ENCODE results near the gene SPOCK1.

The SPOCK1 gene

DNA sequence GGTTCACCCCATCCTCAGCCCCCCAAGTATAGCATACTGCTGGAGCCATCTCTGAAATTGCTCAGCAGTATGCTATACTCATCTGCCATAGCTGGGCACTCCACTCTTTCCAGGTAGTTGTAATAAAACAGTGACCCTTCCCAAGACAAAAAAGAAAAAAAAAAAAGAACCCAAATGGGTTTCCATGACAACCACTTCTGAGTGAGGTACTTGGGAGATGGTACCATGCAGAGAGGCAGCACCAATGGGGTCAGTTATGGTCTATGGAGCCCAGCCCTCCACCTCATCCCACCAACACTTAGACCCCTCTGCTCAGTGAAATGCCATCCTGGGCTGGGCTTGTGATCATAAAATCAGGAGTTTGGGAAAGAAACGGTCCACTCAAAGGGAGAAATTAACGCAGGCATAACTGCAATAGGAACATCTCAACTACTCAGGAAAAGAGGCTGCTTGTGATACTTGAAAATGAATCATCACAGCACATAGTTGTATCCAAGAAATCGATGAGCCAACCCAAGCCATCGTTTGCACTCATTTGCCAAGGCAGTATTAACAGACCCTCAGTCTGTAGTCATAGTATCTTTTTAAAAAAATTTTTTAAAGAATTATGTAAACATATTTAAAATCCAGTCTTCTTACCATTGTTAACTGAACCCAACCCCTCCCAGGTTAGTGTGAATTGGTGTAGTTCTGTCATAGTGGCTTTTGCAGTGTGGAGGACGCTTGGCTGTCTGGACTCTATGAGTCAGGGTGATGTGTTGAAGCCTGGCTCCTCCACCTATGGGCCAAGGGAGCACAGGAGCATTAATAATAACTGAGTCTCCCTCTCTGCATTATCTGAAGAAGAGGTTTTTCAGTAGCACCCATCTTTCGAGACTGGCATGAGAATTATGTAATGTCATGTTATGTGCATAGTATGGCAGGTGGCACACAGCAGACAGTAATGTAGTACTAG, 402.7 kb downstream of the SPOCK1 start:
- no peaks in the 10 kb centered on the region for H3K27me3 Mint-ChIP-seq
- DNase-seq = no peak
- no peaks in the 10 kb centered on the region for H3K36me3 Mint-ChIP-seq
- H3K4me1 Mint-ChIP-seq = no peaks in the 10 kb centered on the region
- no peak for ATAC-seq (replicated peaks)
- no peaks in the 10 kb centered on the region for H3K9me3 Mint-ChIP-seq
- no peak overlapping the region for H3K4me3 Mint-ChIP-seq
- no peak overlapping the region for H3K27ac Mint-ChIP-seq

DNA sequence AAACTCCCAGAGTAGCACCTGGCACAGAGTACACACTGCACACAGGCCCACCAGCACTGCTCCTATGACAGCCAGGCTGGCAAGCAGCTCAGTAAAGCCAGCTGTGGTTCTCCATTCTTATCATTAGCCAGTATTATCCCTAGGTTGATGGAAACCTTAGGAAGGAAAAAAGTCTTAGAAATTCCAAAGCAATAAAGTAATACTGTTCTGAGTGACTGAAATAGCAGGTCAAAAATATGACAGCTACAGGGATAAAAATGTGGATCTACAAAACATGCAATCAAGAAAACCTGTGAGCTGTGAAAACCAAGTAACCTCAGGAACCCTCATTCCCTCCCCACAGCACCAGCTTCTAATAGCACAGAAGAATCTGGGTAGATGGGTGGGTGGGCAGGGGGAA, 403.5 kb downstream of the SPOCK1 start:
- Mint-ChIP-seq H3K36me3 (no peaks in the 10 kb centered on the region), H3K27ac (no peak overlapping the region), H3K27me3 (no peaks in the 10 kb centered on the region), H3K4me1 (no peaks in the 10 kb centered on the region), H3K9me3 (no peaks in the 10 kb centered on the region), H3K4me3 (no peak overlapping the region)
- DNase-seq = no peak
- no peak for ATAC-seq (replicated peaks)

DNA sequence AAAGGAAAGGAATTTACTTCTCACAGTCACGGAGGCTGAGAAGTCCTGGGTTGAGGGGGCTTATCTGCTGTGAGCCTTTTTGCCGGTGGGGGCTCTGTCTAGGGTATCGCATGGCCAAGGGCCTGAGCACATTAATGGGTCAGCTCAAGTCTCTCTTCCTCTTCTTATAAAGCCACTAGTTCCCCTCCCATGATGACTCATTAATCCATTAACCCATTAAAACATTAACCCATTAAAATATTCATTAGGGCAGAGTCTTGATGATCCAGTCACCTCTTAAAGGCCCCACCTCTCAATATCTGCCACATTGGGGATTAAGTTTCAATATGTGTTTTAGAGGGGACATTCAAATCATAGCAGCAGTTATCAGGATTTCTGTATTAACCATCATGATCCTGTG, 406.3 kb downstream of the SPOCK1 start:
- Mint-ChIP-seq H3K36me3 (no peaks in the 10 kb centered on the region), H3K27me3 (no peaks in the 10 kb centered on the region), H3K9me3 (no peaks in the 10 kb centered on the region), H3K4me1 (no peaks in the 10 kb centered on the region), H3K27ac (no peak overlapping the region), H3K4me3 (no peak overlapping the region)
- ATAC-seq (replicated peaks) (no peak), DNase-seq (no peak)

DNA sequence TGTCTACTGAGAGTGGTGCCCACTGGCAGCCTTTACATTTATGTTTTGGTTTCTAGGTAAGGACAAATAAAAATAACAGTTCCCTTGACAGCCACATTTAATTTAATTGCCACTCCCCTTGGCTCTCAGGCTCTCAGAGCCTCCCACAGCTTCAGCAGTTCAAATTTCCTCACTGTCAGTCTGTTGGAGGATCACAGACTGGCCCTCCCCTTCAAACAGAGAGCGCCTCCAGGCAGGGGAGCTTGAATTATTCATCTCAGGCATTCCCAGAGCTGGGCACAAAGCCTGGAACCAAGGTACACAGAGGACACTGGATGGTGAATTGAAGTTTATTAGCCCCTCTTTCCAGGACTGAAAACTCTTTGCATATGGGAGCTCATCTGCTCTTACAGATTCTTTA, 407.7 kb downstream of the SPOCK1 start:
- no peak overlapping the region for H3K27ac Mint-ChIP-seq

DNA sequence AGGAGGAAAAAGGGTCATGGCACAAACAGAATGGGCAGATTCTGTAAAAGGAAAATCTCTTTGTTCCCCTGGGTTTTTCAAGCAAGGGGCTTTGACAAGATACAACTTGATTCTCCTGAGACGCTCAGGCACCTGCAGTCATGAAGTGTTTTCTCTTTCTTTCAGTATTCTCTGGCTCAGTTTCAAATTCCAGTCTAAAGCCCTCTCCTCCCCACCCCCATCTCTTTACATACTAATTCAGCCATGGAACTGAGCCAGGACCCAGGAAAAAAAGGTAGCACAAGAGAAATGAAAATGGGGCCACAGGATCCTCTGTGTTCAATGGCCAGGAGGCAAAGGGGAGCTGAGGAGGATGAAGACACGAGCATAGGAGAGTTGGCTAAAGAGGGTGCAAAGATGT, 408.4 kb downstream of the SPOCK1 start:
- Mint-ChIP-seq H3K9me3 (no peaks in the 10 kb centered on the region), H3K27me3 (no peaks in the 10 kb centered on the region), H3K36me3 (no peaks in the 10 kb centered on the region), H3K4me1 (no peaks in the 10 kb centered on the region), H3K4me3 (no peak overlapping the region), H3K27ac (no peak overlapping the region)
- no peak for ATAC-seq (replicated peaks)
- DNase-seq = no peak

More for the DNA sequence above, 407.7 kb downstream of the SPOCK1 start:
- H3K36me3 Mint-ChIP-seq = no peaks in the 10 kb centered on the region
- H3K27me3 Mint-ChIP-seq = no peaks in the 10 kb centered on the region
- H3K4me3 Mint-ChIP-seq = no peak overlapping the region
- H3K9me3 Mint-ChIP-seq = no peaks in the 10 kb centered on the region
- no peaks in the 10 kb centered on the region for H3K4me1 Mint-ChIP-seq
- no peak for ATAC-seq (replicated peaks)
- no peak for DNase-seq

DNA sequence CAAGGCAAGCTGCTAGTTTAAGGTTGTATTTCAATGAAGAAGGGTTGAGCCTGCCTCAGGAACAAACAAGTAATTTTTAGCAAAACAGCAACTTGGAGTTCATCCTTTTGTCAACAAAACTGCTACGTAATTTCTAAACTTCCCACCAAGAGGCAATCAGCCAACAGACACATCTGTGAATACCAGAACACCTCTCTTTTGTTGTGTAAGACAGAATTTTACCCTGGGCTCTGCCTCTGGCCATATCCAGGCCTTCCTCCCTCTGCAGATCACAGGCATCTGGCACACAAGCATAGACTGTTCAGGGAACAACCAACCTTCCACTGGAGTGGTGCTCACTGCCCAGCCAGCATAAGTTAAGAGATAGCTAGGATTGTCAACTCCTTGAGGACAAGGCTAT, 409.0 kb downstream of the SPOCK1 start:
- Mint-ChIP-seq H3K9me3 (no peaks in the 10 kb centered on the region), H3K4me1 (no peaks in the 10 kb centered on the region), H3K4me3 (no peak overlapping the region), H3K36me3 (no peaks in the 10 kb centered on the region), H3K27ac (no peak overlapping the region), H3K27me3 (no peaks in the 10 kb centered on the region)
- no peak for ATAC-seq (replicated peaks)
- no peak for DNase-seq

DNA sequence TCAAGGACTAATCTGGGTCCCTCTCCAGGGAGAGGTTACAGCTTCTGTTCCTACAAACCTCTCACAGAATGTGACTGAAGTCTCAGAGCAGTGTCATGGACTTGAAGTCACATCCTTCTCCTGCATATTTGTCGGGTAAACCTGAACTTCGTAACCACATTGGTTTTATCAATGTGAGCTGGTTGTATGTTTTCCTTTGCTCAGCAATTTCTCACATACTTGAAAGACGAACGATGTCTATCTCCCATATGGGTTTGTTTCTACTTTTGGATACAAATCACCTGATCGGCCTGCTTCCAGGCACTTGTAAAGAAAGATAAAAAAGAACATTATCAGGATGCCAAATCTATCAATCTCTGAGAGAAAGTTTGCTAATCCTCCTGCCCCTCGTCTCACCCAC, 411.0 kb downstream of the SPOCK1 start:
- Mint-ChIP-seq H3K36me3 (no peaks in the 10 kb centered on the region), H3K4me3 (no peak overlapping the region), H3K4me1 (no peaks in the 10 kb centered on the region), H3K27ac (no peak overlapping the region), H3K9me3 (no peaks in the 10 kb centered on the region), H3K27me3 (no peaks in the 10 kb centered on the region)
- ATAC-seq (replicated peaks) = no peak
- no peak for DNase-seq

DNA sequence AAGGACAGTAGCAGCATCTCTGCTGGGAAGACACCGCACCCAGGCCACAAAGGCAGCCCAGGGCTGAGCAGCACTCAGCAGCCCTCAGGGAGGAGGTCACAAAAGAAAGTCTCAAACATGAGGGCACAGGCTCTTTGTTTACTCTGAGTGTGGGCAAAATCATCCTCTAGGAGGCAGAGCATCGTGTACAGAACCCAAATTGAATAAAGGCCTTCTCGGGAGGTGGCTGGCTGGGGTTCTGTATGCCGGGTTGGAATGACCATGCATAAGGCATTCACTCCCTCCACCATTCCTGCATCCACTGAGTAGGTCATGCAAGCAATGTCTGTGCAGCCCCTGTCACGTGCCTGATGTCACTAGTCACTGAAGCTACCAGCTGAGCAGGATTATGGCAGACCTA, 412.8 kb downstream of the SPOCK1 start:
- Mint-ChIP-seq H3K27me3 (no peaks in the 10 kb centered on the region), H3K9me3 (no peaks in the 10 kb centered on the region), H3K36me3 (no peaks in the 10 kb centered on the region), H3K4me1 (no peaks in the 10 kb centered on the region), H3K4me3 (no peak overlapping the region), H3K27ac (no peak overlapping the region)
- ATAC-seq (replicated peaks) (no peak), DNase-seq (no peak)

DNA sequence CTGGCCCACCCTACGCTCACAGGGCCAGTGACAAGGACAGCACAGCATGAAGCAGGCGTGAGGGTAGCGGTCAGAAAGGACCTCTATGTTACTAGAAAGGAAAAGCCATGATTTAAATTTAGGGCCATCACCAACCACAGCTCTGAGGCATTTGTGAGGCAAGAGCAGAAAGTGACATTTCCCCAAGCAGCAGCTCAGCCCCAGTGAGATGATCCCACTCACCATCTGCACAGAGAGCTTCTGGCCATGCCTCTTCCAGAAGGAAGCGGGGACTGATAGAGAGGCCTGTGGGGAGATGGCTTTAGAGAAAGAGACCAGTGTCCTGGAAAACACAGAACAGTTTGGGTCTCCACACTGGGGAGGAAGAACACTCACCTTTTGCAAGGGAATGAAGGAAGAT, 413.9 kb downstream of the SPOCK1 start:
- no peak overlapping the region for H3K4me3 Mint-ChIP-seq
- H3K9me3 Mint-ChIP-seq = no peaks in the 10 kb centered on the region
- H3K36me3 Mint-ChIP-seq = no peaks in the 10 kb centered on the region
- no peak for DNase-seq
- H3K4me1 Mint-ChIP-seq = no peaks in the 10 kb centered on the region
- no peaks in the 10 kb centered on the region for H3K27me3 Mint-ChIP-seq
- no peak for ATAC-seq (replicated peaks)
- H3K27ac Mint-ChIP-seq = no peak overlapping the region

DNA sequence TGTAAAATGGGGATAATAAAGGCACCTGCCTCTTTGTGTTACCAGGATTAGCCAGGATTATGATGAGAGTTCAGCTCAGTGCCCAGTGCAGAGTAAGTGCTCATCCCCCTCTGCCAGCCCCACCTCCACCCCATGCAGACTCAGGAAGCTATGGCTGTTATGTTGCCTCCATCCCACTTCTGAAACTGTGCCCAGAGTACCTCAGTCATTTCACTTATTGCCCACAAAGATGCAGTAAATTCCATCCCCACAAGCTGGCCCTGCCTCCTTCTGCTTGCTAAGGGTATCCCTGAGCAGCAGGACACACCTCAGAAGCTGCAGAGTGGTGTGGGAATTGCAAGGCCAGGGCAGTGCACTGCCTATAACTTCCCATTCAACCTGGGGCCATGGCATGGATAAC, 415.1 kb downstream of the SPOCK1 start:
- H3K4me1 Mint-ChIP-seq = no peaks in the 10 kb centered on the region
- no peak overlapping the region for H3K27ac Mint-ChIP-seq
- ATAC-seq (replicated peaks) = no peak

DNA sequence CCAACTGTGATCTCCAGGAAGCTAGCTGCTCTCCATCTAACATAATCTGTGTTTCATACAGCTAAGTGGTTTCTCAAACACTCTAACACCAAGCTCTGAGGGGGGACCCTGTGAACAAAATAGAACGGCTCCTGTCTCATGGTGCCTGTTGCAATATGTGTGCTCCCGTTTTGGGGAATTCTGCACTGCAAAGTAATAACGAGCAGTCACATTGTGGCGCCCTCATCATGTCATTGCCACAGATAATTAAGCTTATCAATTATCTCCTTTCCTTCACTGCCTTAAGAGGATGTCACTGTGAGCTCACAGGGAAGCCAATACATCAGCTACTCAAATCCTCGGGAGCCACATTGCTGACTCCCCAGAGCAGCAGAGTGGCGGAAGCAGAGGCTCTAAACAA, 416.2 kb downstream of the SPOCK1 start:
- no peaks in the 10 kb centered on the region for H3K4me1 Mint-ChIP-seq
- no peaks in the 10 kb centered on the region for H3K9me3 Mint-ChIP-seq
- no peak for DNase-seq
- H3K27ac Mint-ChIP-seq = no peak overlapping the region
- no peak for ATAC-seq (replicated peaks)
- peaks cover 0 to 7% of the 10 kb centered on the region in 2 donors for H3K27me3 Mint-ChIP-seq
- H3K36me3 Mint-ChIP-seq = no peaks in the 10 kb centered on the region
- no peak overlapping the region for H3K4me3 Mint-ChIP-seq

More for the DNA sequence above, 415.1 kb downstream of the SPOCK1 start:
- Mint-ChIP-seq H3K27me3 (peaks cover 0 to 7% of the 10 kb centered on the region in 2 donors), H3K36me3 (no peaks in the 10 kb centered on the region), H3K9me3 (no peaks in the 10 kb centered on the region), H3K4me3 (no peak overlapping the region)
- DNase-seq = no peak

DNA sequence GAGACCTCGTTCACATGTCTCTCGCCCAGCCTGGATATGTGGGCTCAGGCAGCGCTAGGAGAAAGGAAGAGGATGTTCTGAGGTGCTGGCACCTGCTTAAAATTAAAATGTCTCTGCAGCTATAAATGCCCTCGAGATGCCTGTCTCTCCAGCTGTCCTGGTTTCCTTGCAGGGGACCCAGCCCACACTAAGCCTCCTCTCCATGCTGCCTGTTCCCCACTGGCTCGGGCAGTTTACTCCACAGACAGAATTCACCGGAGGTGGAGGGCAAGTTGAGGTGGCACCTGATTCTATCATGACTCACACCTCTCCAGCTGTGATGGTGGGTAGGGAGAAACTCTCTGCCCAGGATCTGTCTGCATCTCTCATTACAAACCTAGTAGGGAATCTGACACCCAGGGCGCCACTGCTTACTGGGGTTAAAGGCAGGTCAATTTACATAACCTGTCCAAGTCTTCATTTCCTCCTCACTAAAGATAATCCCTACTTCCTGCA, 420.9 kb downstream of the SPOCK1 start:
- DNase-seq (no peak), ATAC-seq (replicated peaks) (no peak)
- Mint-ChIP-seq H3K4me3 (no peak overlapping the region), H3K36me3 (no peaks in the 10 kb centered on the region), H3K27ac (no peak overlapping the region), H3K9me3 (no peaks in the 10 kb centered on the region), H3K27me3 (peaks cover 1 to 8% of the 10 kb centered on the region in 2 donors), H3K4me1 (no peaks in the 10 kb centered on the region)

DNA sequence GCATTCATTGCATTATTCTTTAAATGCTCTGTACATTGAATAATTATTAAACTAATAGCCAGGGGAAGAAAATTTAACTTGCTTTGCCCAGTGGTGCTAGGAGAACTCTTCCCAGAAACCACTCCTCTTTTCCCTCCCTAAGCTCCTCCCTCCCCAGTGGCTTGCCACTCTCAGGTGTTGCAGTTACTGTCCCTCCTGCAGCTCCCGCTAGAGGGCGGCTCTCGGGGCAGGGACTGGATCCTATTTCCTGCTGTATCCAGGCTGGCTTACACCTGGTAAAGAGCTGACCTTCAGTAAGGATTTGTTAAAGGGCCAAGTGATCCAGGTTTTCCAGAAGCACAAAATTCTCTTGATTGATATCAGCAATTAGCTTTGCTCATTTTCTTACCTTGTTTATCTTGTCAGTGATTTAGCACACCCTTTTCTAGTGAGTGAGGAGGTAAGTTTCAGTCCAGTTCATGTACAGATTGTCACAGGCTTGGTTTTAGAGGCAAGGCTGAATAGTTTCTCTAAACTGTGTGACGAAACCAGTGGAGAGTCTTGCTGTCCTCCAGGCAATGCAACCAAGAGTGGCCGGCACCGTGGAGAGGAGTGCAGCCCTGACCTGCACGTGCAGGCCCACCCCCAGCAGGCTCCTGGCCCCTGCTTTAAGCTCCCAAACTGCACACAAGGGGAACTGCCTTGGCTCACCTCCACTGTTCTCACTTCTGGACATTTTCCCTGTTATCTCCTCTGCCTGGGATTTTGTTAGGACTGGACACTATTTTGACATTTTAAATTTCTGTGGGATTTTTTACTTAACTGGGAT, 423.8 kb downstream of the SPOCK1 start:
- DNase-seq (peak; percentile 2), ATAC-seq (replicated peaks) (peak; percentile 31 to 61)
- peaks cover 12 to 13% of the 10 kb centered on the region in 2 donors for H3K27me3 Mint-ChIP-seq
- H3K36me3 Mint-ChIP-seq = no peaks in the 10 kb centered on the region
- H3K4me1 Mint-ChIP-seq = no peaks in the 10 kb centered on the region
- no peaks in the 10 kb centered on the region for H3K9me3 Mint-ChIP-seq
- no peak overlapping the region for H3K27ac Mint-ChIP-seq
- no peak overlapping the region for H3K4me3 Mint-ChIP-seq

DNA sequence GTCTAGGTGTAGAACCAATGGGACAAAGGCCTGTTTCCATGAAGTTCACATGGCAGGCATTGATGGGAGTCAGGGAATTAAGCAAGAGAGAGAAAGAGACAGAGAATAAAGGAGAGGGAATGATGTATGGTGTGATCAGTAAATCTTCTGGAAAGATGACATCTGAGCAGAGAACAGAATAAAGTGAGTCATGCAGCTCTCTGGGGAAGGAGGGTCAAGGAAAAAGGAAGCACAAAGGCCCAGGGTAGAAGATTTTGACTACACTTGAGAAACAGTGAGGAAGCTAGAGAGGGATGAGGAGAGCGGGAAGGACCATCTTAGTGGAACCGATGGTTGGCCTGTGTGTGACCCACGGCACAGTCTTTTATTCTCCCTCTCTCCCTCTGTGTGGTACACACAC, 425.9 kb downstream of the SPOCK1 start:
- H3K4me1 Mint-ChIP-seq = no peaks in the 10 kb centered on the region
- peaks cover 6 to 13% of the 10 kb centered on the region in 2 donors for H3K27me3 Mint-ChIP-seq
- no peak overlapping the region for H3K4me3 Mint-ChIP-seq
- ATAC-seq (replicated peaks) (no peak), DNase-seq (no peak)
- H3K36me3 Mint-ChIP-seq = no peaks in the 10 kb centered on the region
- no peaks in the 10 kb centered on the region for H3K9me3 Mint-ChIP-seq
- H3K27ac Mint-ChIP-seq = no peak overlapping the region

Data from stimulated activated naive B cell treated with anti-CD40 and anti-IgM and Interleukin-4, amounts not matched to agents 10 μg/mL and 1 μg/mL and 100 μg/mL, for 72 hours (primary cell).